ENCODE results near the gene YIPF2. TPM values are rescaled to one million over a fixed set of nuclear protein-coding genes. Genes with fewer than 3 reads are reported as not detected.

The YIPF2 gene
- total and polyA plus RNA-seq, 2 experiments from 2014 or later = 57.3 to 114 TPM

DNA sequence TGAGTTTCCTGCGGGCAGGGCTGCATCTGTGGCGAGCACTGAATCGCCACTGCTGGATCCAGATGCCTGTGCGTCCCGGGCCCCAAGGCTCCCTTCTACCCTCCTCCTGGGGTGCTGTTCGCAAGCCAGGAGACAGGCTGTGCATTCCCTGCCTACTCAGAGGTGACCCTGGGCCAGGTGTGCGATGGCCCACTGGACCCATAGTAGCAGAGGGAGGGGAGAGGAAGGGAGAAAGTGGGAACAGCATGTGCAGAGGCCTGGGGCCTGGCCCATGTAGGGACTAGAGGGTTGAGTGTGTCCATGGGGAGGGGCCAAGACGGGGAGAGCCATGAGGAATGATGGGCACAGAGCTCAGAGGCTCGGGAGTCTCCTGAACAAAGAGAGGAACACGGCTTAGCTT, 29.8 kb downstream of the YIPF2 start:
- TF ChIP-seq EZH2phosphoT487 (IDR thresholded peaks at IDR 0.05; ENCODE audit: insufficient read depth, low read depth) = no peak
- TF ChIP-seq EZH2 (IDR thresholded peaks at IDR 0.05; ENCODE audit: insufficient read depth, poor library complexity, severe bottlenecking) = no peak
- H3K4me1 ChIP-seq (ENCODE audit: insufficient read depth) = no peaks in the 10 kb centered on the region
- H3K4me3 ChIP-seq = no peak overlapping the region
- in situ Hi-C loops (cut with MboI) = no loop called here
- H3K9me3 ChIP-seq (ENCODE audit: low read depth) = no peaks in the 10 kb centered on the region
- H3K4me2 ChIP-seq (ENCODE audit: unreplicated experiment) = no peak overlapping the region
- H3K9ac ChIP-seq = no peak overlapping the region
- H3K36me3 ChIP-seq (ENCODE audit: low read depth) = no peaks in the 10 kb centered on the region
- H3F3A ChIP-seq (ENCODE audit: insufficient read depth) = no peaks in the 10 kb centered on the region; the same call in 1 of the 2 replicates
- H3K27me3 ChIP-seq (replicated peaks; ENCODE audit: insufficient read depth) = no peaks in the 10 kb centered on the region
- no peaks in the 10 kb centered on the region for H3K9me2 ChIP-seq (ENCODE audit: insufficient read depth)
- H4K20me1 ChIP-seq (ENCODE audit: insufficient read depth) = peaks cover 8% of the 10 kb centered on the region; the same call in 1 of the 2 replicates
- H2AFZ ChIP-seq = no peak overlapping the region
- WGBS, 2 experiments (ENCODE audit: low coverage in 1 of 2, low lambda C conversion rate in 2 of 2, missing lambda C conversion rate in 2 of 2) = 67 to 69% methylated on average over 10 of the region's 10 CpGs
- peaks cover 98% of the 10 kb centered on the region for H3K79me2 ChIP-seq (ENCODE audit: insufficient read depth)
- no peak overlapping the region for H3K27ac ChIP-seq
- no peak for DNase-seq

DNA sequence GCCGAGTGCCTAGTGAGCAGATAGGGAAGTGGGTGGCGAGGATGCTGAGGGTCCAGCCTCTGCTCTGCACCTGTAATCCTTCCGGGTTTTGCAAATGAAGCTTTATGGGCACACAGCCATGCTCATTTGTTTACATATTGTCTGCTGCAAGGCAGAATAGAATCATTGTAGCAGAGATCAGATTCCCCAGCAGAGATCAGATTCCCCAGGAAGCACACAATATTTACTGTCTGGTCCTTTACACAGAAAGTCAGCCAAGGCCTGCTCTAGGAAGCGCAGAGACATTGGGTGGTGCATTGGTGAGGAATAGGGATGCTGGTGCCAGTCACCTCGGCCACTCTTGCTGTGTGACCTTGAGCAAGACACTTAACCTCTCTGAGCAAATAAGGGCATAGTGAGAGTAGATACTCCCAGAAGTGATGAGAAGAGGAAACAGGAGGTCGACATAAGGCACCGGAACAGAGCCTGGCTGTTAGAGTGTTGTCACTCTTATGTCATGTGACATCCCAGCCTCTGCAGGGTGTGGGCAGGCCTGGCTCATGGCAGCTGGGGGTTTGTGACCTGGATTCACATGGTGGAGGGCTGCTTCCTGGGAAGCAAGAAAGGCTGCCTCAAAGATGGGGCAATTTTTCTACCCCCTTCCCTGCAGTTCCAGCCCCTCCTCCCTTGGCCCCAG, 31.4 kb downstream of the YIPF2 start:
- 58 to 61% methylated on average over 7 of the region's 7 CpGs for WGBS, 2 experiments (ENCODE audit: low coverage in 1 of 2, low lambda C conversion rate in 2 of 2, missing lambda C conversion rate in 2 of 2)

DNA sequence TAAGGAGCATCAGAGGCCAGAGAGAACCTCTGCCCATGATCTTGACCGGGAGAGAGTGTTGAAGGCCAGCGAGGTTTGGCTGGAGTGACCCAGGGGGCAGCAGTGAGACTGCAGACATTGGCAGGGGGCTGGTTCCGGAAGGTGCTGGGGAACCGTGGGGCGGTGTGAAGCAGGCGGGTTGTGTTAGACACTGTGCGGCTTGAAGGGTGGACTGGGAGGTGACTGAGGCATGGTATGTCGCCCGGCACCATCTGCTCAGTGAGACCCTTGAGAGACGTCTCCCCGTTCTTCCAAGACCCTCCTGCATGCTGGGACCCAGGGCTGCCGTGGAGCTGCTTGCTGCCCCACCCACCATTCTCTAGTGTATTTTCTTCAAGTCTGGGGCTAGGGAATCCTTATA, 32.5 kb downstream of the YIPF2 start:
- no peak for DNase-seq
- Histone ChIP-seq H3K9me3 (ENCODE audit: low read depth) (no peaks in the 10 kb centered on the region), H3K27me3 (replicated peaks; ENCODE audit: insufficient read depth) (no peaks in the 10 kb centered on the region), H3K79me2 (ENCODE audit: insufficient read depth) (peaks cover 100% of the 10 kb centered on the region), H3K9me2 (ENCODE audit: insufficient read depth) (no peaks in the 10 kb centered on the region), H2AFZ (no peak overlapping the region), H3K4me1 (ENCODE audit: insufficient read depth) (no peaks in the 10 kb centered on the region), H3K27ac (no peak overlapping the region), H3K9ac (no peak overlapping the region), H3K4me3 (no peak overlapping the region), H3F3A (ENCODE audit: insufficient read depth) (no peaks in the 10 kb centered on the region), H4K20me1 (ENCODE audit: insufficient read depth) (peaks cover 3% of the 10 kb centered on the region; the same call in 1 of the 2 replicates), H3K36me3 (ENCODE audit: low read depth) (no peaks in the 10 kb centered on the region), H3K4me2 (ENCODE audit: unreplicated experiment) (no peak overlapping the region)
- TF ChIP-seq EZH2 (IDR thresholded peaks at IDR 0.05; ENCODE audit: insufficient read depth, poor library complexity, severe bottlenecking) = no peak
- no peak for TF ChIP-seq EZH2phosphoT487 (IDR thresholded peaks at IDR 0.05; ENCODE audit: insufficient read depth, low read depth)
- WGBS, 2 experiments (ENCODE audit: low coverage in 1 of 2, low lambda C conversion rate in 2 of 2, missing lambda C conversion rate in 2 of 2) = 90% methylated on average over 12 of the region's 12 CpGs
- in situ Hi-C loops (cut with MboI) = no loop called here

More for the DNA sequence above, 31.4 kb downstream of the YIPF2 start:
- in situ Hi-C loops (cut with MboI) = no loop called here
- TF ChIP-seq EZH2phosphoT487 (IDR thresholded peaks at IDR 0.05; ENCODE audit: insufficient read depth, low read depth) (no peak), EZH2 (IDR thresholded peaks at IDR 0.05; ENCODE audit: insufficient read depth, poor library complexity, severe bottlenecking) (no peak)
- H4K20me1 ChIP-seq (ENCODE audit: insufficient read depth) = peaks cover 8% of the 10 kb centered on the region; the same call in 1 of the 2 replicates
- no peak overlapping the region for H3K9ac ChIP-seq
- H3K79me2 ChIP-seq (ENCODE audit: insufficient read depth) = peaks cover 100% of the 10 kb centered on the region
- H2AFZ ChIP-seq = no peak overlapping the region
- no peak overlapping the region for H3K4me2 ChIP-seq (ENCODE audit: unreplicated experiment)
- no peak overlapping the region for H3K27ac ChIP-seq
- DNase-seq = no peak
- no peaks in the 10 kb centered on the region for H3K9me3 ChIP-seq (ENCODE audit: low read depth)
- H3K9me2 ChIP-seq (ENCODE audit: insufficient read depth) = no peaks in the 10 kb centered on the region
- no peaks in the 10 kb centered on the region for H3K27me3 ChIP-seq (replicated peaks; ENCODE audit: insufficient read depth)
- no peaks in the 10 kb centered on the region for H3K36me3 ChIP-seq (ENCODE audit: low read depth)
- H3F3A ChIP-seq (ENCODE audit: insufficient read depth) = no peaks in the 10 kb centered on the region
- no peaks in the 10 kb centered on the region for H3K4me1 ChIP-seq (ENCODE audit: insufficient read depth)
- H3K4me3 ChIP-seq = no peak overlapping the region

DNA sequence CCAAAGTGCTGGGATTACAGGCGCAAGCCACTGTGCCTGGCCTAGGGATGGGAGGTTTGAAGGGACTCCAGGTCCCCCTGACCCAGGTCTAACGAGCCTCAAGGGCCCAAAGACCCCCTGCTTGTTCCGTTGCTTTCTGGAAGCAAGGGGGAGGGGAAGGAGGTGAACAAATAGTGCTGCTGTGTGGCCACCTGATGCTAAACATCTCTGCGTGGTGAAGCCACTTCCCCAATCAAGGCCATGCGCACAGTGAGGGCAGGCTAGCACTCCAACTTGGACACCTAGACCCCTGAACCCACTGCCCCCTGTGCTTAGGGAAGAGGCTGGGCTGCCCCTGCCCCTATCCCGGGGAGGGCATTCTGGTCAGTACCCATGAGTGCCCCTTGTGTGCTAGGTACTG, 33.1 kb downstream of the YIPF2 start:
- Histone ChIP-seq H3K9me2 (ENCODE audit: insufficient read depth) (no peaks in the 10 kb centered on the region), H3K9ac (no peak overlapping the region), H3K4me3 (no peak overlapping the region), H3K27me3 (replicated peaks; ENCODE audit: insufficient read depth) (no peaks in the 10 kb centered on the region), H3K4me1 (ENCODE audit: insufficient read depth) (no peaks in the 10 kb centered on the region), H3K4me2 (ENCODE audit: unreplicated experiment) (no peak overlapping the region), H3K36me3 (ENCODE audit: low read depth) (no peaks in the 10 kb centered on the region), H4K20me1 (ENCODE audit: insufficient read depth) (peaks cover 3% of the 10 kb centered on the region; the same call in 1 of the 2 replicates), H3K79me2 (ENCODE audit: insufficient read depth) (peaks cover 98% of the 10 kb centered on the region), H3K27ac (no peak overlapping the region), H2AFZ (no peak overlapping the region), H3K9me3 (ENCODE audit: low read depth) (no peaks in the 10 kb centered on the region), H3F3A (ENCODE audit: insufficient read depth) (no peaks in the 10 kb centered on the region)
- in situ Hi-C loops (cut with MboI) = no loop called here
- TF ChIP-seq EZH2phosphoT487 (IDR thresholded peaks at IDR 0.05; ENCODE audit: insufficient read depth, low read depth) = no peak
- TF ChIP-seq EZH2 (IDR thresholded peaks at IDR 0.05; ENCODE audit: insufficient read depth, poor library complexity, severe bottlenecking) = no peak
- WGBS, 2 experiments (ENCODE audit: low coverage in 1 of 2, low lambda C conversion rate in 2 of 2, missing lambda C conversion rate in 2 of 2) = 82 to 87% methylated on average over 6 of the region's 6 CpGs
- no peak for DNase-seq

All from GM23248 (cell line).